Measurements from ENCODE around the gene F10. TPM values are rescaled to one million over a fixed set of nuclear protein-coding genes. Genes with fewer than 3 reads are reported as not detected.

F10 gene
- polyA plus RNA-seq, 3 donors = 18.6 to 22.6 (median 21.8) TPM

DNA sequence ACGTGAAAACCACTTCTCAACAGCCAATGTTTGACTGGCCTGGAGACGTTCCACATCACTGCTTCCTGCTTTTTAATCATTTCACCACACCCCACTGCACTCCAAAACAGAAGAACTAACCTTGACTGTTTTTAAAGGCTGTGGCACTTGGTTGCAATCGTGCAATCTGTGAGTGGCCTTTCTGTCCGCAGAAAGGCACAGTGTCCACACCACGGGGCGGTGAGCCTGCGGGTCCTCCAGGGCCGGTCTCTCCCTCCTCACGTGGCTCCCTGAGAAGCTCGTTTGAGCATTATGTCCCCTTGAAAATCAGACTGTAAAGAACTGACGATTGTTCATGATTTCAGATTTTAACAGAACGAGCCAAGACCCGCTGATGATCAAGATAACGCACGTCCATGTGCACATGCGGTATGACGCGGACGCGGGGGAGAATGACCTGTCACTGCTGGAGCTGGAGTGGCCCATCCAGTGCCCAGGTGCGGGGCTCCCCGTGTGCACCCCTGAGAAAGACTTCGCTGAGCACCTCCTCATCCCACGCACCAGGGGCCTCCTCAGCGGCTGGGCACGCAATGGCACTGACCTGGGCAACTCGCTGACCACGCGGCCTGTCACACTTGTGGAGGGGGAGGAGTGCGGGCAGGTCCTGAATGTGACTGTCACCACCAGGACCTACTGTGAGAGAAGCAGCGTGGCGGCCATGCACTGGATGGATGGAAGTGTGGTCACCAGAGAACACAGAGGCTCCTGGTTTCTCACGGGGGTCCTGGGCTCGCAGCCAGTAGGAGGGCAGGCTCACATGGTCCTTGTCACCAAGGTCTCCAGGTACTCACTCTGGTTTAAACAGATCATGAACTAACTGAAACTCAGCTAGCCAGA lies 48.9 kb downstream of the F10 start:
- DNase-seq (ENCODE audit: extremely low read depth in 1 of 11, low read depth in 9 of 11, low spot score in 4 of 11) = no peak

DNA sequence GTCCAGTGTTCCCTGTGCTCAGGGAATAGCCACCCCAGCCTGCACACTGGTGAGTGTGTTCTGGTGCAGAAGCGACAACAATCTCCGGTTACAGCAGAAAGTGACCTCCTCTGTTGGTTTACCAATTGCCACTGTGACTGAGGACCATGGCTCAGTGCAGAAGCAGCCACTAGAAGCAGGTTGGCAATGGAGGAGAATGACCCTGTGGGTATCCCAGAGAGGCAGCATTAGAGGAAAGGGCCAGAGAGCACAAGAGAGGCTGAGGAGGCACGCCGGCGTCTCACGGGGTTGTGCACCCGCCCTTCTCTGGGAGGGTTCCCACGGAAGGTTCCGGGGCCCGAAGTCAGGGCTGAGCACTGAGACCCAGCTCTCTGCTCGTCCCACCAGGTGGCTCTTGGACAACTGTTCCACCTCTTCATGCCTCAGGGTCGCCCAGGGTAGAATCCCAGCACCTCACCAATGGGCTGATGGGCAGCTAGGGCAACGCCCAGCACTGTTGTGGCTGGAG lies 49.9 kb downstream of the F10 start:
- DNase-seq (ENCODE audit: extremely low read depth in 1 of 11, low read depth in 9 of 11, low spot score in 4 of 11) = no peak

DNA sequence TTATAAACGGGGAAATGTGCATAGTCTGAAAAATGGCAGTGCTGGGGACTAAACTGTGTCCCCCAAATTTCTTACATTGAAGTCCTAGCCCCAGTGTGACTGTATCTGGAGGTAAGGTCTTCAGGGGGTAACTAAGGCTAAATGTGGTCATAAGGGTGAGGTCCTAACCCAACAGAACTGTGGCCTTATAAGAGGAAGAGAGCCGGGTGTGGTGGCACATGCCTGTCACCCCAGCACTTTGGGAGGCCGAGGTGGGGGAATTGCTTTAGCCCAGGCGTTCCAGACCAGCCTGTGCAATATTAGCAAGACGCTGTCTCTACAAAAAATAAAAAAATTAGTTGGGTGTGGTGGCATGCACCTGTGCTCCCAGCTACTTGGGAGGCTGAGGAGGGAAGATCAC lies 53.7 kb downstream of the F10 start:
- DNase-seq (ENCODE audit: extremely low read depth in 1 of 11, low read depth in 9 of 11, low spot score in 4 of 11) = no peak

DNA sequence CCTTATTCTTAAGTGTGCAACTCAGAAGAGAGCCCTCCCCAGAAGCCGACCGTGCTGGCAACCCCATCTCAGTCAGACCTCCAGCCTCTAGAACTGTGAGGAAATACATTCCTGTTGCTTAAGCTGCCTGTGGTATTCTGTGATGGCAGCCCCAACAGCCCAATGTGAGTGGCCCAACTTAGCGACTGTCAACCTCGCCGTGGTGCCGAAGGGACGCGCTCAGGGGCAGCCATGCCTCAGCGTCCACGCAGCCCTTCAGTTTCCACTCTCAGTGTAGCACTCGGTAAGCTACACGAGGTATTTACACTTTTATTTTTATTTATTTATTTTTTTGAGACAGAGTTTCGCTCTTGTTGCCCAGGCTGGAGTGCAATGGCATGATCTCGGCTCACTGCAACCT lies 54.2 kb downstream of the F10 start:
- no peak for DNase-seq (ENCODE audit: extremely low read depth in 1 of 11, low read depth in 9 of 11, low spot score in 4 of 11)

DNA sequence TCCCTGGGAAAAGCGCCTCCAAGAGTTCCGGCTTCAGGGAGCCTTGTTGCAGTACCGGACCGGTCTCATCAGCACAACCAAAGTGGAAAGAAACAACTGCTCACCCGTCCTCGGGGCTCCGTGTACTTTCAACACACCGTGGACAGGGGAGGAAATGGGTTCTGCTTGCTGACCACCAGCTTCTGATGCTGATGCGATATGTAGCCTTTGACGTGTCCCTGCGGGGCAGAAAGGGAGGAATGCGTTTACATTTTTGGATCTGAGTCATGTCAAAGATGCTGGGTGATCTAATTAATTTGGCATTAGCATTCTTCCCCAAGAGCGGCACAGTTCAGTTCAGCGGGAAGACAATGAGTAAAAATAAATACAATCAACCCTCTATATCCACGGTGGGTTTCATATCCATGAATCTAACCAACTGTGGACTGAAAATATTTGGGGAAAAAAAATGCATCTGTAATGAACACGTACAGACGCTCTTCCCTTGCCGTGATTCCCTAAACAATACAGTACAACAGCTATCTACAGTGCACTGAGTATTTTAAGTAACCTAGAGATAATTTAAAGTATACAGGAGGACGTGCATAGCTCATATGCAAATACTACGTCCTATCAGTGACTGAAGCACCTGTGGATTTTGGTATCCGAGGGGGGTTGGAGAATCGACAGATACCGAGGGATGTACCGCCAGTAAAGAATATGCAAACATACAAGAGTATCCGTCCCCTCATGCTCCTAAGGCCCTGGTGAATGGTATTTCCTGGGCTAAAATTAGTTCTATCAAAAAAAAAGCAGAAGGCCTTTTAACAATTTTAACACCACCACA lies 55.7 kb downstream of the F10 start:
- DNase-seq (ENCODE audit: extremely low read depth in 1 of 11, low read depth in 9 of 11, low spot score in 4 of 11) = no peak

DNA sequence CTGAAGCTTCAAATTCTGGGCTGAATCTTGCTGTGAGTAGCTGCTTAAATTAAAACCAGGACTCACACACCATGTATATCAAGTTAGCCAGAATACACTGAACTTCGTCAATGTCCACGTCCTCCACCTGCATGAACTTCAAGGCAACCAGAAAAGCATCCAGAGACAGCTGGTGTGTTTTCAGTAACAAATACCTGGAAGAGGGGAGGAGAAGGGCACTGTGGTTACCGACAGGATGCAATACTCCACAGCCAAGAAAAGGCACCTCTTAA lies 56.2 kb downstream of the F10 start:
- no peak for DNase-seq (ENCODE audit: extremely low read depth in 1 of 11, low read depth in 9 of 11, low spot score in 4 of 11)

DNA sequence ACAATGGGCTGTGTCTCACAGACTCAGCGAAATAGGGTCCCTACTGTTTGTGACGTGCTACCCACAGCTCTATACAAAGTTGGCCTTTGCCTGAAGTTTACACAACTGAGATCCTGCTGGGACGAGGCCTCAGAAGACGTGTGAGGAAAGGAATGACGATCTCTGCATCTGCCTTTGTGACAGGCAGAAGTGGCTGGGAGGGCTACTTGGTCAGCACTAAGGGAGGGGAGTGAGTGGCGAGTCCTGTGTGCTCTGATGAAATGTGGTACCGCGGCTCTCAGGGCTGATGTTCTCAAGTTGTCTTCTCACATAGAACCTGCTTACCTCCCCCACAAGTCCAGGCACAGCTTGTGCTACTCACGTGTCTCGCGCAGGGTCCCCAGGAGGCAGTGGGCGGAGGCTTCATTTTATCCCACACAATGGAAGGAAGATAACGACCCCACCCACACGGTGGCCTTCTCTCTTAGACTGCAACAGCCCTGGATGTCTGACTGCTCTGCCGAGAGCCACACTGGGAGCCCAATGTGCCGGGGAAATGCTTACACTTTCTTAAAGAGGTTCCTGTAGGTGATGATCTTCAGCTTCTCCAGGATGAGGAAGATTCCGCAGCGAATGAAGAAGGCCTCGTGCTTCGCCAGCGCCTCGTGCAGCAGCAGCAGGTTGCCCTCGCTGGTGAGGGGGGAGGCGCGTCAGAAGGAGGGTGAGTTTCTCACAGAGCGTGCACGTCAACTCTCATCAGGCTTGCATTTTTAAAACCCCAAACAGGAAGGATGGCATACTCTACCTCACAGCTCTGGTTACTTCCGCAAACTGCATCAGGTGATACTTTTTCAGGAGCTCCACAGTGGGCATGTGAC lies 57.0 kb downstream of the F10 start:
- no peak for DNase-seq (ENCODE audit: extremely low read depth in 1 of 11, low read depth in 9 of 11, low spot score in 4 of 11)

DNA sequence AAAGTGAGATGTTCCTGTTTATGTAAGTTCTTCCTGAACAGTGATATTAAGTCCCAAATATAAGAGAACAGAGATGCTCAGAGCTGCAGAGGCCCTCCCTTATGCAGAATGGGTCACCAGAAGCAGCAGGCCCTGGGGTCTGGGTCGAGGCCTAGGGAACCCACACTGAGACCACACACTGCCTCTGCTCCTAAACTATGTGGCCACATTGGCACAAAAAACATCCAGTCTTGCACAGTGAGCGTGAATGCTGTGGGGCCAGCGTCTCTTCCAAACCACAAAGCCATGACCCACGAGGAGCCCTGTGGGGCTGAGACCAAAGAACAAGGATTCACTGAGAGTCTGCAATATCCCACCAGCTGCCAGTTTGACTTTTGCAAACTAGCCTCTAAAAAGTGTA lies 59.4 kb downstream of the F10 start:
- no peak for DNase-seq (ENCODE audit: extremely low read depth in 1 of 11, low read depth in 9 of 11, low spot score in 4 of 11)

DNA sequence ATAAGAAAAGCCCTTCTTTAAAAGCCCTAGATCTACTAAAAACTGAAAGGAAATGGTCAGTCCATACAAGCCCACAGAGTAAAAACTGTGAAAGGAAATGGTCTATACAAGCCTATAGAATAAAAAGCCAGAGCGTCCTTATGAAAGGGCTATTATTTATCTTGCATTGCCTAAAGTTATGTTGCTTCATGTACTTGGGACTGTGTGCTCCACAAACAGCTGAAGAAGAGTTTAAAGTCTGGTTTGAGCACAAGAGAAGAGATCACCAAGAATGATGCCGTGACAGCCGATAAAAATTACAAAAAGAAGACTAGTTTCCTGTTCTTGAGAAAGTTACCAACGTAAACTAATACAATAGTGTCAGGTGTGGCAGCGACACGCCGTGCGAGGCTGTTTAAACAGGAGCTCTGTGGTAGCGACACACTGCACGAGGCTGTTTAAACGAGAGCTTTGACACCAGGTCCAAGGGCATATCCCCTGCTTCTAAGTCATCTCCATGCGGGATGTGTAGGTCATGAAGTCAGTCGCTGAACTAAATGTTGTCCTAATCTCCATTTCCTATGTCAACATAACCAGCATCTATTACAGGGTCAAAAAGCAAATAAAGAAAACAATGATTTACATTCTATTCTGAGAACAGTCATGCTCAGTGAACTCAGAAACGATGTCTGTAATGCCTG lies 61.0 kb downstream of the F10 start:
- DNase-seq (ENCODE audit: extremely low read depth in 1 of 11, low read depth in 9 of 11, low spot score in 4 of 11) = no peak

DNA sequence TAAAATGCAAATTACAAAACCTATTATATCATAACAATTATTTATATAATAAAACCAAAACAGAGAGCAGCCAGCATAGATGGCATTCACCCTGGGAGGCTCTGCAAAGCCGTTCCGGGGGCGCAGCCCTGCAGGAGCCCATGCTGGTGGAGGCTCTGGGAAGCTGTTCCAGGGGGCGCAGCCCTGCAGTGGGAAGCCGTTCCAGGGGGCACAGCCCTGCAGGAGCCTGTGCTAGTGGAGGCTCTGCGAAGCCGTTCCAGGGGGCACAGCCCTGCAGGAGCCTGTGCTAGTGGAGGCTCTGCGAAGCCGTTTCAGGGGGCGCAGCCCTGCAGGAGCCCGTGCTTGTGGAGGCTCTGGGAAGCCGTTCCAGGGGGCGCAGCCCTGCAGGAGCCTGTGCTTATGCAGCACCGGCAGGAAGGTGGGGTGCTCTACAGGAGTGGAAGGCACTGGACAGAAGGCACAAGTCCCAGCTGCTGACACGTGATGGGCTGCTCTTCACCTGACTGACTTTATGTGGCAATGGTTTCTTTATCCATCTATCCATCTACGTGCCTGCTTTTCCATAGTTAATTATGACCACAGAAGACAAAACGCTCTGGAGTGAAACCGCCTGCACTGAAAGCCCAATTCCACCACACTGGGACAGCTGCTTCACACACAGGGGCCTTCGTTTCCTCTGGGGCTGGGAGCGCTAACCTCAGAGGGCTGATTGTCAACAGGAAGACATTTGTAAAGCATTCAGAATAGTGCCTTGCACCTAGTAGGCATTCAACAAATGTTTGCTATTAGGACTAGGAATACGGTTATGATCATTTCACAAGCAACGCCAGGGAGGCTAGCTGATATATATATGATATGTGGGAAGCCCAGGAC lies 62.2 kb downstream of the F10 start:
- no peak for DNase-seq (ENCODE audit: extremely low read depth in 1 of 11, low read depth in 9 of 11, low spot score in 4 of 11)

DNA sequence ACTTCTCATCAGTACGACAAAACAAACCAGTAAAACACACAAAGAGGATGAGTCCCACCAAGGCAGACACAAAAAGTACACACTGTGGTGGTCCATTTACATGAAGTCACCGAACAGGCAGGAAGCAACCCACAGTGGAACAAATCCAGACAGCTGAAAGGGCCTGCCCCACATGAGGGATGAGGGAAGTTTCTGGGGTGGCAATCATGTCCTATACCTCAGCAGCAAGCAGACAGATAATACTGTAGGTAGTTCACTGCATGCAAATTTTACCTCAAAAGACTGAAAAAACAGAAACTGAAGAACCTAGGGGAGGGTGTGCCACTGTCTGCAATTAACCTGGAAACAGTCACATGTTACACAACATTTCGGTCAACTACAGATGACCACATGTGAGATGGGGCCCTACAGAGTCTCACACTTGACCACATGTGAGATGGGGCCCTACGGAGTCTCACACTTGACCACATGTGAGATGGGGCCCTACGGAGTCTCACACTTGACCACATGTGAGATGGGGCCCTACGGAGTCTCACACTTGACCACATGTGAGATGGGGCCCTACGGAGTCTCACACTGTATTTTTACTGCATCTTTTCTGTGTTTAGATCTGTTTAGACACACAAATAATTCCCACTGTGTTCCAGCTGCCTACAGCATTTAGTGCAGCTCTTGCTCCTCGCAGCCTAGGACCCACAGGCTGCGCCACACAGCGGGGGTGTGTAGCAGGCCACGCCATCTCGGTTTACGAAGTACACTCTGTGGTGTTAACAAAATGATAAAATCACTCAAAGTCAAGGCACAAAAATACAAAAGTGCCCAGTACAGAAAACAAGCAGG lies 63.7 kb downstream of the F10 start:
- DNase-seq (ENCODE audit: extremely low read depth in 1 of 11, low read depth in 9 of 11, low spot score in 4 of 11) = no peak

DNA sequence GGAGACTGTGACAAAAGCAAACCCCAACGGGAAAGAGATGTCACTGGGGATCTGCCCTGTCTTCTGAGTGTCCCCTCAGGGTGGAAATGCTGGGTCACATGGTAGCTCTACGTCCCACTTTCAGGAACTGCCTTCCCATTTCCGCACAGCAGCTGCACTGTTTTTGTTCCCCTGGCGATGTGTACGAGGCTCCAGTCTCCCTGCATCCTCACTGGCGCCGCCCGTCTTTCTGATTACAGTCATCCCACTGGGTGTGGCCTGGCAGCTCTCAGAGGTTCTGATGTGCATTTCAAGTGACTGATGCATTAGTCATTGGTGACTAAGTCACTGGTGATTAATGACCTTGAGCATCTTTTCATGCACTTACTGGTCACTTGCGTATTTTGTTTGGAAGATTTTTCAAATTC lies 64.7 kb downstream of the F10 start:
- DNase-seq (ENCODE audit: extremely low read depth in 1 of 11, low read depth in 9 of 11, low spot score in 4 of 11) = no peak

DNA sequence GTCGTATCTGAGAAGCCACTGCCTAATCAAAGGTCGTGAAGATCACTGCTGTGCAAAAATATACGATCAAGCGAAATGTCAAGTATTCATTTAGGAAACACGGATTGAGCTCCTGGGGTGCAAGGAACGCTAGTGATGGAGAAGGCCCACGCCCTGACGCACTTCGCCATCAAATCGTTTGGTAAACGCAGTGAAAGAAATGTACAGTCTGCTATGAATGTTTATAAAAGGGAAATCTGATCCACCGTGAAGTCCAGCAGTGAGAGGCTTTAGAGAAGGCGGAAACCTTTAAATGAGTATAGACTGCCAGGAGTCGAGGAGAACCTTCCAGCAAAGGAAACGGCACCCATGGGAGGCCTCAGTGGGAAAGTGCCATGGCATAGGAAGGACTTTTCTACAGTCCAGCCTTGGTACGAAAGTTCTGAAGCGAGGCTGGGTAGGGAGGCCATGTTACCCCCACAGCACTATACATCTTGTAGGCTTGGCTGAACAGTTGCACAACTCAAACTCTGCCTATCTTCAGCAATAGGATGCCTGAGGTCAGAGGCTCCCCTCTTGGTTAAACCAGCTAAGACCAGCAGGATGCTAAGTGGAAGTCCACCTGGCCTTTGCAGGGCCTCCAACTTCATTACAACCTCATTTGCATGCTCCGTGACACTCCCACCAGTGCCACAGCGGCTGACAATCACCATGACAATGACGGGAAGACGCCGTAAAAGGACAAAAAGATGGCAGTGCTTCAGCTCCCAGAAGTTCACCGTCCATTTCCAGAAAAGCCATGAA lies 65.5 kb downstream of the F10 start:
- DNase-seq (ENCODE audit: extremely low read depth in 1 of 11, low read depth in 9 of 11, low spot score in 4 of 11) = no peak

DNA sequence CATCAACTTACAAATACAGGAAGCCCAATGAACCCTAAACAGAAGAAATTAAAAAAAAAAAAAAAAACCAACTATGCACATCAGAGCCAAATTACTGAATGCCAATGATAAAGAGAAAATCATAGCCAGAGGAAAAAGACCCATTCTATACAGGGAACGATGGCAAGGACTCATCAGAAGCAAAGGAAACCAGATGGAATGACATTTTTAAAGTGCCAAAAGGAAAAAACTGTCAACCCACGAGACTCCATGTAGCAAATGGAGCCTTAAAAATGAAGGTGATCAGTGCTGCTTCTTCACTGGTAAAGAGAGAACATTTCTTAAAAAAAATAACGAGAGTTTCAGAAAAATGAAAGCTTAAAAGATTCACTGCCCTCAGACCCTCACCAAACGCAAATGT lies 67.6 kb downstream of the F10 start:
- DNase-seq (ENCODE audit: extremely low read depth in 1 of 11, low read depth in 9 of 11, low spot score in 4 of 11) = no peak

DNA sequence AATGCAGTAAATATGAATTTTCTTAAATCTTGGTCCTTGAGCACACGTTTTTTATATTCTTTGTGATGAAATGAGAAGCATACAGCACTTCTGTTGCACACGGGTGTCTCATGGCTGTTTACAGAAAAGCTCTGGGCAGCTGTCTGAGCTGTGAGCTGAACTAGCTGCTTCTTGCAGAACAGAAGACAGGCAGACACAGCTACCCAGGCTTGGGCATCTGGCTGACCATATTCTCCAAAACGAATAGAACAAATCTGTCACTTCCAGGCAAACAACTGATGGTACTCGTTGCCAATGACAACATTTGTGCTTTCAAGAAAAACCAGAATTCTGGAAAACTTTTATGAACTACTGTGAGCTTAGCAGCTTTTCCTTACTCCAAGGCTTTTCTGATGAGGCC lies 69.7 kb downstream of the F10 start:
- DNase-seq (ENCODE audit: extremely low read depth in 1 of 11, low read depth in 9 of 11, low spot score in 4 of 11) = no peak

DNA sequence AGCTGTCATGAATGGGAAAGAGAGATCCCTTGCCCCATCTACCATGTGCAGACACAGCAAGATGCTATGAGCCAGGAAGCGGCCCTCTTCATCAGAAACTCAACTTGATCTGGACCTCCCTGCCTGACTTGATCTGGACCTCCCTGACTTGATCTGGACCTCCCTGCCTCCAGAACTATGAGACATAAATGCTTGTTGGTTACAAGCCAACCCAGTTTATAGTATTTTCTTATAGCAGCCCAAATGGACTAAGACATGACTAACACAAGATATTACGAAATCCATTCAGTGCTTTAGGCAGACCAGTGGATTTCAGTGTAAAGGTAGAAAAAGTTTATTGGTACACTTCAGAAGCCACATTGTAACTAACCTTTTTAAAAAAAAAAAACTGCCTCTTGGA lies 70.3 kb downstream of the F10 start:
- DNase-seq (ENCODE audit: extremely low read depth in 1 of 11, low read depth in 9 of 11, low spot score in 4 of 11) = no peak

DNA sequence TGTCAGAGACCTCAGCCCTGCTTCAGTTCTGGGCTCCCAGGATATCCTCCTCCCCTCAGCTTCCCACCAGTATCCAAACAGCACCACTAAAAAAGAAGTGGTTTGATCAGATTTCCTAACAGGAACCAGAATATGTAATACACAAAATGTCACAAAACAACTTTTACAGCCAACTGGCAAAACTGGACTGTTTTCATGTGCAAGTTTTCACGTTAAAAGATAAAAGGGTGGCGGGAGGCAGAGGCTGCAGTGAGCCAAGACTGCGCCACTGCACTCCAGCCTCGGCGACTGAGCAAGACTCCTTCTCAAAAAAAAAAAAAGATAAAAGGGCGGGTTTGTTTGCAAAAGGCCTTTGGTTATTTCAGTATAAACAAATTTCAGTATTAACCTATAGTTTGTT lies 72.8 kb downstream of the F10 start:
- DNase-seq (ENCODE audit: extremely low read depth in 1 of 11, low read depth in 9 of 11, low spot score in 4 of 11) = no peak
